22Rv1 (cell line): ENCODE results near the gene SLC25A12.
"Not testable (repeated sequence)": the region's sequence is repeated elsewhere in the genome, so short reads cannot be mapped to it uniquely, and the experiment has no call there.

Experiments used
- H3K27ac ChIP-seq: fragments of 450-650 bp; 2 replicates; pipeline ENCODE4 v1.5.1; 2017
- ZFX ChIP-seq: fragments of 450-650 bp; IDR thresholded peaks from 2 replicates; pipeline ENCODE4 v1.6.1; 2017; ENCODE audit warnings: antibody characterized with exemption, borderline replicate concordance
- TF ChIP-seq, protein P1 (sequence below): fragments of 450-650 bp; IDR thresholded peaks from 2 replicates; pipeline ENCODE4 v1.5.1; 2017; ENCODE audit warnings: mild to moderate bottlenecking

SLC25A12 gene

DNA sequence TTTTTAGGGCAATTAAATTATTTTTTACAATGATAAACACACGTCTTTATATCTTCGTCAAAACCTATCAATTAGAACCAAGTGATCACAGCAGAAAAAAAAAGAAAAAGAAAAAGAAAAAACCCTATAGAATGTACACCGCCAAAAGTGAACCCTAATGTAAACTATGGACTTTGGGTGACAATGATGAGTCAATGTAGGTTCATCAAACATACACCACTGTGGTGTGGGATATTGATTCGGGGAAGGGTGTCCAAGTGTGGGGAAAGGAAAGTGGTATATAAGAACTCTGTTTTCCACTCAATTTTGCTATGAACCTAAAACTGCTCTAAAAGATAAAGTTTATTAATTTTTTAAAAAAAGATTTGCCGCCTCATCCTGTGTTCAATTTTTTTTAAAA lies 121.7 kb downstream of the SLC25A12 start:
- TF ChIP-seq, protein P1, sequence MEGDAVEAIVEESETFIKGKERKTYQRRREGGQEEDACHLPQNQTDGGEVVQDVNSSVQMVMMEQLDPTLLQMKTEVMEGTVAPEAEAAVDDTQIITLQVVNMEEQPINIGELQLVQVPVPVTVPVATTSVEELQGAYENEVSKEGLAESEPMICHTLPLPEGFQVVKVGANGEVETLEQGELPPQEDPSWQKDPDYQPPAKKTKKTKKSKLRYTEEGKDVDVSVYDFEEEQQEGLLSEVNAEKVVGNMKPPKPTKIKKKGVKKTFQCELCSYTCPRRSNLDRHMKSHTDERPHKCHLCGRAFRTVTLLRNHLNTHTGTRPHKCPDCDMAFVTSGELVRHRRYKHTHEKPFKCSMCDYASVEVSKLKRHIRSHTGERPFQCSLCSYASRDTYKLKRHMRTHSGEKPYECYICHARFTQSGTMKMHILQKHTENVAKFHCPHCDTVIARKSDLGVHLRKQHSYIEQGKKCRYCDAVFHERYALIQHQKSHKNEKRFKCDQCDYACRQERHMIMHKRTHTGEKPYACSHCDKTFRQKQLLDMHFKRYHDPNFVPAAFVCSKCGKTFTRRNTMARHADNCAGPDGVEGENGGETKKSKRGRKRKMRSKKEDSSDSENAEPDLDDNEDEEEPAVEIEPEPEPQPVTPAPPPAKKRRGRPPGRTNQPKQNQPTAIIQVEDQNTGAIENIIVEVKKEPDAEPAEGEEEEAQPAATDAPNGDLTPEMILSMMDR, result no peak
- no peak for TF ChIP-seq ZFX
- no peak overlapping the region for H3K27ac ChIP-seq

DNA sequence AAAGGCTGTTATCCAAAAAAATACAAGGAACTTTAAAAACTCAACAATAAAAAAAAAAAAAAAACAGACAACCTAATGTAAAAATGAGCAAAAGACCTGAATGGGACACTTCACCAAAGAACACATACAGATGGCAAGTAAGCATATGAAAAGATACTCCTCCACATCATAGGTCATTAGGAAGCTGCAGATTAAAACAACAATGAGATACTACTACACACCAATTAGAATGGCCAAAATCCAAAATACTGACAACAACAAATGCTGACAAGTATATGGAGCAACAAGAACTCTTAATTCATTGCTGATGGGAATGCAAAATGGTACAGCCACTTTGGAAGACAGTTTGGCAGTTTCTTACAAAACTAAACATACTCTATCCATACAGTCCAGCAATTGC lies 122.6 kb downstream of the SLC25A12 start:
- no peak overlapping the region for H3K27ac ChIP-seq
- TF ChIP-seq, protein P1, result no peak
- TF ChIP-seq ZFX, result no peak

DNA sequence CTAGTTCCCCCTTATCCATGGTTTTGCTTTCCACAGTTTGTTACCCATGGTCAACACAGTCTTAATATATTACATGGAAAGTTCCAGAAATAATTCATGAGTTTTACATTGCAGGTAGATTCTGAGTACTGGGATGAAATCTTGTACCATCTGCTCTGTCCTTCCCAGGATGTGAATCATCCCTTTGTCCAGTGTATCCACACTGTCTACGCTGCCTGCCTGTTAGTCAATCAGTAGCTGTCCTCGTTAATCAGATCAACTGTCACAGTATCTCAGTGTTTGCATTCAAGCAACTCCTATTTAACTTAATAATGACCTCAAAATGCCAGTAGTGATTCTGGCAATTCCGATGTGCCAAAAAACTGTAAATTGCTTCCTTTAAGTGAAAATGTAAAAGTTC lies 130.4 kb downstream of the SLC25A12 start:
- no peak overlapping the region for H3K27ac ChIP-seq
- no peak for TF ChIP-seq ZFX
- TF ChIP-seq, protein P1, result no peak

DNA sequence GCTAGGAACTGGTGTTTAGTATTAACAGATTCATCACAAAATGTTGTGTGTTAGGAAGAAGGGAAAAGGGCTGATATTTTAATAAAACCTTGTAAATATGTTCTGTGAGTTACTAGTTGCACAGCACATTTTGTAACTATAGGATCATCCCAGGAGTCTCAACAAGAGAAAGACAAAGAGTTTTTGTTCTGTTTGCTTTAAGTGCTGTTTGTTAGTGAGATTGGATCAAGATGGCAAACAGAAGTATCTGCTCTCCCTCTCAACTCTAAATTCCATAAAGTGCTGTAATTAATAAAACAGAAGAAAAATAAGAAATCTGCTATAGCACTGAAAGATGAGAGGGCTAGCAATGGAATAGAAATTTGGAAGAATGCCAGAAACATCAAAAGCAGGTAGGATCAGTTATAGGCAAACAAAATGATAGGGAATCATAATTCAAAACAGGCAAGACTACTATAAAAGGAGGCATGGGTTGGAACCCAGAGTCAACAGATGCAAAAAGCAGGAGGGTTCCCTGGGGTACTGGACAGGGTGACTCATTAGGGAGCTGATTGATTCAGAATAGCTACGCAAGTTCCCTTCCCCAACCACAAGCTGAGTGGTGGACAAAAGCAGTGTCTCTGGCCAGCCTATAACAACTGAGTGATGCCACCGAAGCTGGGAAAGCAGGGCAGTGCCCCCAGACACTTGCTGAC lies 131.0 kb downstream of the SLC25A12 start:
- TF ChIP-seq ZFX, result no peak
- TF ChIP-seq, protein P1, result no peak
- no peak overlapping the region for H3K27ac ChIP-seq

DNA sequence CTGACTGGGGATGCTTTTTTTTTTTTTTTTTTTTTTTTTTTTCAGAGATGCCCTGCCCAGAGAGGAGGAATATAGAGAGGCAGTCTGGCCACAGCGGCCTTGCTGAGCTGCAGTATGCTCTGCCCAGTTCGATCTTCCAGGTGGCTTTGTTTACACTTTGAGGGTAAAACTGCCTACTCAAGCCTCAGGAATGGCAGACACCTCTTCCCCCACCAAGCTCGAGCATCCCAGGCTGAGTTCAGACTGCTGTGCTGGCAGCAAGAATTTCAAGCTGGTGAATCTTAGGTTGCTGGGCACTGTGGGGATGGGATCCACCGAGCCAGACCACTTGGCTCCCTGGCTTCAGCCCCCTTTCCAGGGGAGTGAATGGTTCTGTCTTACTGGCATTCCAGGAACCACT lies 132.9 kb downstream of the SLC25A12 start:
- not testable (repeated sequence) for H3K27ac ChIP-seq

DNA sequence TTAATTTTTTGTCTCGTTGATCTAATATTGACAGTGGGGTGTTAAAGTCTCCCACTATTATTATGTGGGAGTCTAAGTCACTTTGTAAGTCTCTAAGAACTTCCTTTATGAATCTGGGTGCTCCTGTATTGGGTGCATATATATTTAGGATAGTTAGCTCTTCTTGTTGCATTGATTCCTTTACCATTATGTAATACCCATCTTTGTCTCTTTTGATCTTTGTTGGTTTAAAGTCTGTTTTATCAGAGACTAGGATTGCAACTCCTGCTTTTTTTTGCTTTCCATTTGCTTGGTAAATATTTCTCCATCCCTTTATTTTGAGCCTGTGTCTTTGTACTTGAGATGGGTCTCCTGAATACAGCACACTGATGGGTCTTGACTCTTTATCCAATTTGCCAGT lies 135.3 kb downstream of the SLC25A12 start:
- not testable (repeated sequence) for H3K27ac ChIP-seq

DNA sequence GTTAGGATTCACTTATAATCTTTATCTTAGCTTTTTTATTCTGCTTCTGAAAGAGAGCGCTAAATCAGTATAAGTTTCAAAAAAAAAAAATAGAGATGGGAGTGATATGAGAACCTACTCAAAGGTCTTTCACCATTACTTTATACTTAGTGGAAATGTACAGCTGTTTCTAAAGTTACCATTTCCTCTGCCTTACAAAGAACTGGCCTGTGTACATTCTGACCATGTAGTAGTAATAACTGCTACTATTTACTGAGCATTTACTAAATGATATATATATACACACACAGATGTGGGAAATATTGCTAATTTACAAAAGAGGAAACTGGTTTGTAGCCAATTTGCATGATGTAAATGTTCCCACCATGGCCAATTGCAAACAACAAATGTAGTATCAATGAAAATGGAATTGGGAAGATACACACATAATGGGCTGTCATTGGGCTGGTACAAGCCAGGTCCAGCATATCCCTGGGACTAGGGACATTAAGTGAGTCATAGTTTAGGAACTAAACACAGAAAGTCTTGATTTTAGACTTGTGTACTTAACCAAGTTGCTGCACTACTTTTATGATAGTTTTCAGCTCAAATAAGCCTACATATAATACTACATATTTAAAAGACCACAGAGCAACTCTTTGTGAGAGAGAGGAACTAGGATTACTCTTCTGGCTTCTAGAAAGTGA lies 139.6 kb downstream of the SLC25A12 start:
- TF ChIP-seq, protein P1, result no peak
- TF ChIP-seq ZFX, result no peak
- H3K27ac ChIP-seq, result no peak overlapping the region

DNA sequence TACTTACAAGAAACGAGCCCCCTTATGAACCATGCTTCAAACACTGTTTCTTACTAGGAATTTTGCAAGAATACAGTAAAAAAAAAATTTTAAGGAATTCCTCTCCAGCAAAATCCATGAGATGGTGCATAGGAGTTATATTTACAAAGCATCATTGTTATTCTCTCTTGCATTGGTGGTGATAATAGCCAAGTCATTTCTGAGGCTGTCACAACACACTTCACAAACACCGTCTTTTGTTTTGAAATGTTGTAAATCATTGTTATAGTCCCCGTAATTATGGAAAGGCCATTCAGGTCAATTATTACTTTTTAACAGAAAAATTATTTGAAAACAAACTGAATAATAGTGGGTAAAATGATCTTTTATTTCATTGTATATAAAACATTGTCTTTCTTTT lies 146.7 kb downstream of the SLC25A12 start:
- no peak overlapping the region for H3K27ac ChIP-seq
- no peak for TF ChIP-seq ZFX
- TF ChIP-seq, protein P1, result no peak
